Neuronal stem cell (in vitro differentiated cells): ENCODE data around the gene ETV6.
A peak's percentile ranks its signal among the peaks of the same experiment; 100 is the strongest.

Experiments
- DNase-seq: peaks from one replicate; pipeline ENCODE4 v3.0.0-alpha.2; 2013; ENCODE audit warnings: low spot score
- H2AFZ ChIP-seq: one replicate; pipeline ENCODE4 v1.6.1; 2013; ENCODE audit warnings: mild to moderate bottlenecking, low read length, inconsistent platforms
- H2AK5ac ChIP-seq: 2 replicates; pipeline ENCODE4 v1.6.1; 2013; ENCODE audit warnings: low read depth, mild to moderate bottlenecking, inconsistent platforms, low read length, moderate library complexity, mixed read lengths
- H2BK120ac ChIP-seq: 2 replicates; pipeline ENCODE4 v1.6.1; 2013; ENCODE audit warnings: low read depth, mild to moderate bottlenecking, inconsistent platforms, low read length, moderate library complexity, mixed read lengths
- H2BK12ac ChIP-seq: one replicate; pipeline ENCODE4 v1.6.1; 2013; ENCODE audit warnings: low read length, inconsistent platforms
- H2BK15ac ChIP-seq: 2 replicates; pipeline ENCODE4 v1.6.1; 2013; ENCODE audit warnings: mild to moderate bottlenecking, low read length, inconsistent platforms, mixed read lengths
- H2BK5ac ChIP-seq: one replicate; pipeline ENCODE4 v1.6.1; 2013; ENCODE audit warnings: inconsistent platforms, mild to moderate bottlenecking, low read length, moderate library complexity
- H3K14ac ChIP-seq: one replicate; pipeline ENCODE4 v1.6.1; 2013; ENCODE audit warnings: low read length, inconsistent platforms
- H3K18ac ChIP-seq: 2 replicates; pipeline ENCODE4 v1.6.1; 2013; ENCODE audit warnings: low read length, inconsistent platforms
- H3K23ac ChIP-seq: 2 replicates; pipeline ENCODE4 v1.6.1; 2013; ENCODE audit warnings: low read depth, mild to moderate bottlenecking, mixed read lengths, low read length, inconsistent platforms; ENCODE audit not compliant: poor library complexity
- H3K27ac ChIP-seq: replicated peaks from 3 replicates; pipeline ENCODE4 v1.5.1; 2013; ENCODE audit warnings: low read length, inconsistent platforms
- H3K27me3 ChIP-seq, 3 experiments: 2 replicates each; pipeline ENCODE4 v1.6.1; 2013; ENCODE audit warnings: low read length in 3 of 3, mild to moderate bottlenecking in 2 of 3, inconsistent platforms in 1 of 3, low read depth in 1 of 3, mixed read lengths in 1 of 3, moderate library complexity in 1 of 3; ENCODE audit not compliant: control insufficient read depth in 3 of 3, insufficient read depth in 3 of 3
- H3K36me3 ChIP-seq, 2 donors: replicated peaks in 1 of 2; 2 replicates each; pipeline ENCODE4 v1.6.1; 2013; ENCODE audit warnings: low read length in 2 of 2; ENCODE audit not compliant: control insufficient read depth in 2 of 2, insufficient read depth in 2 of 2
- H3K4ac ChIP-seq: 2 replicates; pipeline ENCODE4 v1.6.1; 2013; ENCODE audit warnings: inconsistent platforms, mild to moderate bottlenecking, low read length, moderate library complexity
- H3K4me1 ChIP-seq, 2 donors: 1 replicate in 1 of 2; 2 replicates in 1 of 2; pipeline ENCODE4 v1.6.1; 2013; ENCODE audit warnings: low read length in 2 of 2, low read depth in 1 of 2; ENCODE audit not compliant: control insufficient read depth in 2 of 2, insufficient read depth in 1 of 2
- H3K4me2 ChIP-seq: one replicate; pipeline ENCODE4 v1.6.1; 2013; ENCODE audit warnings: mild to moderate bottlenecking, low read length, inconsistent platforms; ENCODE audit not compliant: insufficient read depth, poor library complexity, severe bottlenecking
- H3K4me3 ChIP-seq, 2 donors: 2 replicates each; pipeline ENCODE4 v1.5.1; 2013; ENCODE audit warnings: low read length in 2 of 2, mild to moderate bottlenecking in 2 of 2, inconsistent platforms in 1 of 2, moderate library complexity in 1 of 2
- H3K79me1 ChIP-seq: one replicate; pipeline ENCODE4 v1.6.1; 2013; ENCODE audit warnings: low read depth, mild to moderate bottlenecking, inconsistent platforms, low read length, moderate library complexity
- H3K9ac ChIP-seq: one replicate; pipeline ENCODE4 v1.6.1; 2013; ENCODE audit warnings: mild to moderate bottlenecking, low read depth, low read length, inconsistent platforms; ENCODE audit not compliant: poor library complexity
- H3K9me3 ChIP-seq, 2 donors: replicated peaks in 1 of 2; 2 replicates each; pipeline versions ENCODE3 to v1.6.1; 2013; ENCODE audit warnings: low read length in 2 of 2, mild to moderate bottlenecking in 2 of 2, inconsistent platforms in 1 of 2, low read depth in 1 of 2, mixed read lengths in 1 of 2, moderate library complexity in 1 of 2; ENCODE audit not compliant: control insufficient read depth in 2 of 2, insufficient read depth in 1 of 2
- H4K8ac ChIP-seq: one replicate; pipeline ENCODE4 v1.6.1; 2013; ENCODE audit warnings: low read depth, mild to moderate bottlenecking, inconsistent platforms, low read length, moderate library complexity
- H4K91ac ChIP-seq: one replicate; pipeline ENCODE4 v1.6.1; 2013; ENCODE audit warnings: low read length, low read depth, mild to moderate bottlenecking, inconsistent platforms; ENCODE audit not compliant: poor library complexity
- WGBS, 2 donors: extraction: QIAGEN DNeasy Blood & Tissue Kit; methylation state at CpG; one replicate each; pipeline ENCODE4 v1.1.7; 2013; ENCODE audit warnings: missing lambda C conversion rate in 2 of 2, mixed read lengths in 1 of 2; ENCODE audit not compliant: insufficient read length in 2 of 2, insufficient replicate concordance in 1 of 2; ENCODE audit errors: extremely low coverage in 2 of 2; 5-methylcytosine and 5-hydroxymethylcytosine counted together

Gene ETV6

DNA sequence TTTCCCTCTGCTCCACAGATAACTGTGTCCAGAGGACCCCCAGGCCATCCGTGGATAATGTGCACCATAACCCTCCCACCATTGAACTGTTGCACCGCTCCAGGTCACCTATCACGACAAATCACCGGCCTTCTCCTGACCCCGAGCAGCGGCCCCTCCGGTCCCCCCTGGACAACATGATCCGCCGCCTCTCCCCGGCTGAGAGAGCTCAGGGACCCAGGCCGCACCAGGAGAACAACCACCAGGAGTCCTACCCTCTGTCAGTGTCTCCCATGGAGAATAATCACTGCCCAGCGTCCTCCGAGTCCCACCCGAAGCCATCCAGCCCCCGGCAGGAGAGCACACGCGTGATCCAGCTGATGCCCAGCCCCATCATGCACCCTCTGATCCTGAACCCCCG lies 219.9 kb downstream of the ETV6 start:
- Histone ChIP-seq H3K27me3 (no peaks in the 10 kb centered on the region), H4K8ac (no peak overlapping the region), H3K36me3 (peaks cover 3 to 37% of the 10 kb centered on the region in 2 donors), H3K9ac (no peak overlapping the region), H3K4me2 (no peak overlapping the region), H3K27ac (peak overlapping the region; percentile 75), H3K9me3 (peaks cover 5 to 15% of the 10 kb centered on the region in 2 donors), H2AK5ac (peak overlapping the region; percentile 16), H2BK12ac (no peak overlapping the region), H2BK5ac (peak overlapping the region; percentile 62), H4K91ac (no peak overlapping the region), H2BK120ac (no peak overlapping the region), H2BK15ac (no peak overlapping the region), H2AFZ (no peak overlapping the region), H3K4me3 (no peak overlapping the region), H3K14ac (no peak overlapping the region), H3K4ac (no peak overlapping the region), H3K79me1 (no peaks in the 10 kb centered on the region), H3K18ac (peak overlapping the region; percentile 81), H3K4me1 (peaks cover 0 to 9% of the 10 kb centered on the region in 2 donors), H3K23ac (no peak overlapping the region)
- DNase-seq: no peak
- no CpG with 5 or more reads among the region's 18 CpGs for WGBS, 2 donors

GRCh38 chr12:11870041-11870451 lies 220.6 kb downstream of the ETV6 start:
- no peak overlapping the region for H2BK5ac ChIP-seq
- no peak overlapping the region for H4K91ac ChIP-seq
- H4K8ac ChIP-seq: no peak overlapping the region
- H3K4me2 ChIP-seq: no peak overlapping the region
- H2AFZ ChIP-seq: no peak overlapping the region
- H3K4me1 ChIP-seq: peaks cover 0 to 9% of the 10 kb centered on the region in 2 donors
- H3K4me3 ChIP-seq: no peak overlapping the region
- peak overlapping the region; percentile 75 for H3K27ac ChIP-seq
- no peak overlapping the region for H3K9ac ChIP-seq
- H3K14ac ChIP-seq: no peak overlapping the region
- no peaks in the 10 kb centered on the region for H3K27me3 ChIP-seq
- H3K23ac ChIP-seq: no peak overlapping the region
- H3K4ac ChIP-seq: no peak overlapping the region
- no peak overlapping the region for H3K18ac ChIP-seq
- no peak overlapping the region for H2BK15ac ChIP-seq
- peaks cover 5 to 15% of the 10 kb centered on the region in 2 donors for H3K9me3 ChIP-seq
- WGBS, 2 donors: no CpG with 5 or more reads among the region's 8 CpGs
- H3K79me1 ChIP-seq: no peaks in the 10 kb centered on the region
- no peak overlapping the region for H2BK12ac ChIP-seq
- peaks cover 3 to 37% of the 10 kb centered on the region in 2 donors for H3K36me3 ChIP-seq
- H2AK5ac ChIP-seq: no peak overlapping the region
- DNase-seq: peak; percentile 44
- no peak overlapping the region for H2BK120ac ChIP-seq

DNA sequence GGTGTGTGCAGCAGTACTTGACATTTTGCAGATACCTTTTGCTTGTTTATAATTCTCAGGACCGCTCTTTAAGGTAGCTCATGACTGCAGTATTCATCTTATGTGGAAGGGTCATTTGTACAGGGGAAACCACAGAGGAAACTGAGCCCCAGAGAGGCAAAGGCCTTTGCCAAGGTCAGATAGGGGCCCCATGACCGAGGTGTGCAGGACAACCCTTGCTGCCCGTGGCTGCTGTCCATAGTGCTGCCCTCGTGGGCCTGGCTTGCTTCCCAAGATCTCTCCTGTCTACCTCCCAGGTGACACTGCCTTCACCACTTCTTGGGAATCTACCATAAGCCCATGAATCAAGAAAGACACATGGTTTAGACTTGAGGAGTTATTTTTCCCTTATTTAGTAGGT lies 222.6 kb downstream of the ETV6 start:
- Histone ChIP-seq H3K9me3 (no peaks in the 10 kb centered on the region), H3K4me1 (peaks cover 1 to 9% of the 10 kb centered on the region in 2 donors), H3K9ac (no peak overlapping the region), H3K27ac (no peak overlapping the region), H4K91ac (no peak overlapping the region), H2BK12ac (no peak overlapping the region), H3K36me3 (peaks cover 3 to 37% of the 10 kb centered on the region in 2 donors), H3K4me2 (no peak overlapping the region), H3K27me3 (no peaks in the 10 kb centered on the region), H2AFZ (no peak overlapping the region), H2BK5ac (no peak overlapping the region), H3K14ac (no peak overlapping the region), H3K4me3 (no peak overlapping the region), H3K79me1 (no peaks in the 10 kb centered on the region), H3K4ac (no peak overlapping the region), H4K8ac (no peak overlapping the region), H3K18ac (no peak overlapping the region), H3K23ac (no peak overlapping the region), H2BK120ac (no peak overlapping the region), H2AK5ac (no peak overlapping the region), H2BK15ac (no peak overlapping the region)
- no peak for DNase-seq
- no CpG with 5 or more reads among the region's 4 CpGs for WGBS, 2 donors

DNA sequence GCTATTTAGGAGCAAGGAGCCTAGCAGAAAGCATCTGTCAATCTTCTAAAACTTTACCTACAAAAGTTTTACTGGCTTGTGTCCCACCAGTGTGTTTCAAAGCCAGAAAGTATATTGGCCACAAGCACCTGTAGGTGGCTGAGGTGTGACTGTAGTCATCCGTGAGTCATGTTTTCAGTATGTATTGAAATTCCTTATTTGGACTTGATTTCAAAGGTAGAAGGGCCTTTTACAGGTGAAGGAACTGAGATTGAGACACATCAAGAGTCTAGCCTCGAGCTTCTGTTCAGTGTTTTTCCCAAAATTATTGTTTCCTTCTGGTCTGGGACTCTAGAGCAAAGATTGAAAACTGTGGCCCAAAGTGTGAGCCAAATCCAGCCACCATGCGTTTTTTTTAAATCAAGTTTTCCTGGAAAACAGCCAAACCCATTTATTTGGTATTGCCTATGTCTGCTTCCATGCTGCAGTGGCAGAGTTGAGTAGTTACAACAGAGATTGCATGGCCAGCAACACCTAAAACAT lies 226.0 kb downstream of the ETV6 start:
- Histone ChIP-seq H2BK120ac (no peak overlapping the region), H3K4ac (no peak overlapping the region), H3K18ac (no peak overlapping the region), H3K9ac (no peak overlapping the region), H3K4me1 (peaks cover 15 to 27% of the 10 kb centered on the region in 2 donors), H2BK12ac (no peak overlapping the region), H4K8ac (no peak overlapping the region), H3K14ac (no peak overlapping the region), H3K23ac (no peak overlapping the region), H2BK5ac (no peak overlapping the region), H3K36me3 (peaks cover 3 to 15% of the 10 kb centered on the region in 2 donors), H3K27me3 (no peaks in the 10 kb centered on the region), H3K27ac (no peak overlapping the region), H3K79me1 (no peaks in the 10 kb centered on the region), H4K91ac (no peak overlapping the region), H3K9me3 (no peaks in the 10 kb centered on the region), H3K4me2 (no peak overlapping the region), H3K4me3 (no peak overlapping the region), H2AFZ (no peak overlapping the region), H2AK5ac (no peak overlapping the region), H2BK15ac (no peak overlapping the region)
- no peak for DNase-seq
- no CpG with 5 or more reads among the region's 3 CpGs for WGBS, 2 donors
